Trophoblast cell (in vitro differentiated cells and primary cell): ENCODE measurements around the gene PTPN12.

Source experiments
- DNase-seq, 2 donors: peaks; one replicate each; pipeline ENCODE4 v3.0.0-alpha.2; 2016
- H2AFZ ChIP-seq: 2 replicates; pipeline ENCODE4 v1.6.1; 2013; ENCODE audit warnings: low read length, moderate library complexity, mild to moderate bottlenecking; ENCODE audit not compliant: insufficient read depth, poor library complexity
- H2AK5ac ChIP-seq: 2 replicates; pipeline ENCODE4 v1.6.1; 2013; ENCODE audit warnings: mild to moderate bottlenecking, low read length
- H2BK120ac ChIP-seq: 2 replicates; pipeline ENCODE4 v1.6.1; 2013; ENCODE audit warnings: low read length, mild to moderate bottlenecking, moderate library complexity; ENCODE audit not compliant: insufficient read depth, poor library complexity
- H2BK12ac ChIP-seq: 2 replicates; pipeline ENCODE4 v1.6.1; 2013; ENCODE audit warnings: mild to moderate bottlenecking, low read length, moderate library complexity
- H2BK5ac ChIP-seq: 2 replicates; pipeline ENCODE4 v1.6.1; 2013; ENCODE audit warnings: low read length, low read depth, moderate library complexity, mild to moderate bottlenecking; ENCODE audit not compliant: poor library complexity
- H3K14ac ChIP-seq: 2 replicates; pipeline ENCODE4 v1.6.1; 2013; ENCODE audit warnings: mild to moderate bottlenecking, low read length
- H3K18ac ChIP-seq: 2 replicates; pipeline ENCODE4 v1.6.1; 2013; ENCODE audit warnings: mild to moderate bottlenecking, low read length
- H3K23ac ChIP-seq: 2 replicates; pipeline ENCODE4 v1.6.1; 2013; ENCODE audit warnings: low read length
- H3K27ac ChIP-seq: 2 replicates; pipeline ENCODE4 v1.5.1; 2013; ENCODE audit warnings: low read depth, mild to moderate bottlenecking, inconsistent platforms, low read length, moderate library complexity
- H3K27me3 ChIP-seq: 2 replicates; pipeline ENCODE4 v1.6.1; 2013; ENCODE audit warnings: inconsistent platforms, mild to moderate bottlenecking, low read length, moderate library complexity; ENCODE audit not compliant: insufficient read depth
- H3K36me3 ChIP-seq, 2 experiments: 1 replicate in 1 of 2; 2 replicates in 1 of 2; pipeline ENCODE4 v1.6.1; 2013; ENCODE audit warnings: low read length in 2 of 2, mild to moderate bottlenecking in 2 of 2, moderate library complexity in 1 of 2; ENCODE audit not compliant: insufficient read depth in 2 of 2, control insufficient read depth in 1 of 2
- H3K4ac ChIP-seq: 2 replicates; pipeline ENCODE4 v1.6.1; 2013; ENCODE audit warnings: low read depth, mild to moderate bottlenecking, low read length, moderate library complexity
- H3K4me1 ChIP-seq, 2 experiments: 1 replicate in 1 of 2; 2 replicates in 1 of 2; pipeline ENCODE4 v1.6.1; 2013; ENCODE audit warnings: low read length in 2 of 2, mild to moderate bottlenecking in 2 of 2, moderate library complexity in 1 of 2; ENCODE audit not compliant: insufficient read depth in 2 of 2, control insufficient read depth in 1 of 2
- H3K4me2 ChIP-seq: 2 replicates; pipeline ENCODE4 v1.6.1; 2013; ENCODE audit warnings: inconsistent platforms, mild to moderate bottlenecking, low read length, moderate library complexity
- H3K4me3 ChIP-seq: 2 replicates; pipeline ENCODE4 v1.5.1; 2013; ENCODE audit warnings: mild to moderate bottlenecking, low read depth, low read length, inconsistent platforms
- H3K79me1 ChIP-seq: one replicate; pipeline ENCODE4 v1.6.1; 2013; ENCODE audit warnings: low read length
- H3K79me2 ChIP-seq: 2 replicates; pipeline ENCODE4 v1.6.1; 2013; ENCODE audit warnings: low read length, mild to moderate bottlenecking; ENCODE audit not compliant: control insufficient read depth, insufficient read depth, poor library complexity
- H3K9ac ChIP-seq: 2 replicates; pipeline ENCODE4 v1.6.1; 2013; ENCODE audit warnings: mild to moderate bottlenecking, low read length
- H3K9me3 ChIP-seq: 2 replicates; pipeline ENCODE4 v1.6.1; 2013; ENCODE audit warnings: low read depth, mild to moderate bottlenecking, control low read depth, inconsistent platforms, low read length; ENCODE audit not compliant: insufficient read depth
- H4K12ac ChIP-seq: 2 replicates; pipeline ENCODE4 v1.6.1; 2013; ENCODE audit warnings: low read depth, mild to moderate bottlenecking, low read length, moderate library complexity
- H4K8ac ChIP-seq: 2 replicates; pipeline ENCODE4 v1.6.1; 2013; ENCODE audit warnings: low read depth, mild to moderate bottlenecking, low read length, moderate library complexity
- H4K91ac ChIP-seq: one replicate; pipeline ENCODE4 v1.6.1; 2013; ENCODE audit warnings: low read depth, mild to moderate bottlenecking, low read length, moderate library complexity
- WGBS: extraction: QIAGEN DNeasy Blood & Tissue Kit; methylation state at CpG from one replicate; pipeline ENCODE4 v1.1.7; 2013; ENCODE audit warnings: missing lambda C conversion rate; ENCODE audit not compliant: insufficient read length, insufficient coverage; ENCODE audit errors: extremely low coverage; 5-methylcytosine and 5-hydroxymethylcytosine counted together

The PTPN12 gene

GRCh38 chr7:77626586-77627308 lies 89.7 kb downstream of the PTPN12 start:
- Histone ChIP-seq H2BK12ac (no peak overlapping the region), H3K79me1 (no peaks in the 10 kb centered on the region), H2AK5ac (no peak overlapping the region), H3K4me3 (no peak overlapping the region), H3K27me3 (no peaks in the 10 kb centered on the region), H2BK5ac (no peak overlapping the region), H3K4me1 (no peaks in the 10 kb centered on the region), H3K79me2 (no peaks in the 10 kb centered on the region), H3K9ac (no peak overlapping the region), H4K12ac (no peak overlapping the region), H4K91ac (no peak overlapping the region), H3K18ac (no peak overlapping the region), H2BK120ac (no peak overlapping the region), H3K9me3 (no peaks in the 10 kb centered on the region), H4K8ac (no peak overlapping the region), H3K14ac (no peak overlapping the region), H3K4ac (no peak overlapping the region), H2AFZ (no peak overlapping the region), H3K4me2 (no peak overlapping the region), H3K23ac (no peak overlapping the region), H3K36me3 (peaks cover 29 to 37% of the 10 kb centered on the region in 2 experiments), H3K27ac (no peak overlapping the region)
- WGBS: no CpG with 5 or more reads among the region's 6 CpGs
- DNase-seq: no peak

GRCh38 chr7:77627309-77627676 lies 90.2 kb downstream of the PTPN12 start:
- H3K27ac ChIP-seq: no peak overlapping the region
- no peak overlapping the region for H3K14ac ChIP-seq
- no peak overlapping the region for H2BK12ac ChIP-seq
- no peaks in the 10 kb centered on the region for H3K79me1 ChIP-seq
- no peak overlapping the region for H3K4me2 ChIP-seq
- H4K12ac ChIP-seq: no peak overlapping the region
- H3K79me2 ChIP-seq: no peaks in the 10 kb centered on the region
- no peak overlapping the region for H2AFZ ChIP-seq
- no peak overlapping the region for H2BK5ac ChIP-seq
- no peak overlapping the region for H3K9ac ChIP-seq
- H4K8ac ChIP-seq: no peak overlapping the region
- H3K36me3 ChIP-seq: peaks cover 26 to 35% of the 10 kb centered on the region in 2 experiments
- H3K4me3 ChIP-seq: no peak overlapping the region
- no peaks in the 10 kb centered on the region for H3K27me3 ChIP-seq
- no peak overlapping the region for H3K23ac ChIP-seq
- H2BK120ac ChIP-seq: no peak overlapping the region
- H3K4ac ChIP-seq: no peak overlapping the region
- no peaks in the 10 kb centered on the region for H3K4me1 ChIP-seq
- H4K91ac ChIP-seq: no peak overlapping the region
- H3K18ac ChIP-seq: no peak overlapping the region
- H3K9me3 ChIP-seq: no peaks in the 10 kb centered on the region
- no peak for DNase-seq
- no peak overlapping the region for H2AK5ac ChIP-seq

- peaks cover 34 to 40% of the 10 kb centered on the region in 2 experiments for H3K36me3 ChIP-seq
- H3K4me3 ChIP-seq: no peak overlapping the region
- H3K4ac ChIP-seq: no peak overlapping the region
- no peak overlapping the region for H3K14ac ChIP-seq
- no peaks in the 10 kb centered on the region for H3K4me1 ChIP-seq
- no peaks in the 10 kb centered on the region for H3K79me2 ChIP-seq
- DNase-seq: no peak
- H2BK5ac ChIP-seq: no peak overlapping the region
- H3K9ac ChIP-seq: no peak overlapping the region
- no peak overlapping the region for H2AK5ac ChIP-seq
- no CpG with 5 or more reads among the region's 4 CpGs for WGBS
- H4K8ac ChIP-seq: no peak overlapping the region
- no peak overlapping the region for H3K23ac ChIP-seq
- H3K4me2 ChIP-seq: no peak overlapping the region
- no peak overlapping the region for H4K91ac ChIP-seq
- no peak overlapping the region for H2BK12ac ChIP-seq
- H2BK120ac ChIP-seq: no peak overlapping the region
- H3K27me3 ChIP-seq: no peaks in the 10 kb centered on the region
- no peaks in the 10 kb centered on the region for H3K79me1 ChIP-seq
- H2AFZ ChIP-seq: no peak overlapping the region
- H3K9me3 ChIP-seq: no peaks in the 10 kb centered on the region
- no peak overlapping the region for H4K12ac ChIP-seq
- H3K18ac ChIP-seq: no peak overlapping the region
- H3K27ac ChIP-seq: no peak overlapping the region
Measured at GRCh38 chr7:77629797-77630196, 92.7 kb downstream of the PTPN12 start.

- no peaks in the 10 kb centered on the region for H3K4me1 ChIP-seq
- H3K9ac ChIP-seq: no peak overlapping the region
- no peak overlapping the region for H3K4ac ChIP-seq
- H3K36me3 ChIP-seq: peaks cover 37 to 38% of the 10 kb centered on the region in 2 experiments
- no peaks in the 10 kb centered on the region for H3K79me2 ChIP-seq
- no peak overlapping the region for H4K8ac ChIP-seq
- H4K91ac ChIP-seq: no peak overlapping the region
- no peak overlapping the region for H3K27ac ChIP-seq
- no peak overlapping the region for H3K4me3 ChIP-seq
- H3K27me3 ChIP-seq: no peaks in the 10 kb centered on the region
- no peak overlapping the region for H2BK120ac ChIP-seq
- no peak overlapping the region for H2AFZ ChIP-seq
- no peak overlapping the region for H3K14ac ChIP-seq
- no peaks in the 10 kb centered on the region for H3K79me1 ChIP-seq
- WGBS: no CpG with 5 or more reads among the region's 2 CpGs
- H3K23ac ChIP-seq: no peak overlapping the region
- no peak overlapping the region for H2BK12ac ChIP-seq
- no peaks in the 10 kb centered on the region for H3K9me3 ChIP-seq
- H3K18ac ChIP-seq: no peak overlapping the region
- DNase-seq: no peak
- H2BK5ac ChIP-seq: no peak overlapping the region
- no peak overlapping the region for H4K12ac ChIP-seq
- no peak overlapping the region for H3K4me2 ChIP-seq
- H2AK5ac ChIP-seq: no peak overlapping the region
Measured at GRCh38 chr7:77631820-77632219, 94.7 kb downstream of the PTPN12 start.
